ENCODE results near the gene PTPRC.
A peak's percentile ranks its signal among the peaks of the same experiment; 100 is the strongest.

PTPRC gene

DNA sequence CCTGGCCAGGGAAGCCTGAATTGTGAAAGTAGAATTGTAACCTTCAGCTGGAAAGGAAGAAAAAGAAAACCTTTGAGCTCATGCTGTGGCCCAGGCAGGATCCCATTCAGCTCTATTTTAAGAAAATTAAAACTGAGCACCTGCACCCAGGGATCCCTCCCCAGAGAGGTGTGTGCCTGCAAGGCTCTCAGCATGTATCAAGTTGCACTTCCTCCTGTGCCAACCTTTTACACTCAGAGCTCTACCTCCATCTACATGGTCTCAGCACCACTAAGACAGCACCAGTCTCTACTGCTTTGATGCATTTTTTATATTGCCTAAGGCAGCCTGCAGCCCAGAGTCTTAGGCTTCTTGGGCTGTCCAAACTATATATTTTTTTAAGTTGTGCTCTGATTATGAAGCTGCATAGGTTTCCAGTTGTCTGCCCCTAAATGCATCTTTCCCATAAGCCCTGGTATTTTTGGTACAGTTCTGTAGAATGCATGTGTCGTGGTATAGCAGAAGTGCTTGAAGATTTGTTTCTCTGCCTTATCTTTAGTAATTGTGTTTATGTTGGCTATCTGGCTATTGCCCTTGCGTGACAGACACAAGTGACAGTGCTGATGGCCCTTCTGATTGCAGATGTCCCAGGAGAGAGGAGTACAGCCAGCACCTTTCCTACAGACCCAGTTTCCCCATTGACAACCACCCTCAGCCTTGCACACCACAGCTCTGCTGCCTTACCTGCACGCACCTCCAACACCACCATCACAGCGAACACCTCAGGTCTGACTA lies 63.1 kb downstream of the PTPRC start:
- no peak for DNase-seq

- no peak for DNase-seq
Observed at GRCh38 chr1:198708761-198709525, 70.1 kb downstream of the PTPRC start.

DNA sequence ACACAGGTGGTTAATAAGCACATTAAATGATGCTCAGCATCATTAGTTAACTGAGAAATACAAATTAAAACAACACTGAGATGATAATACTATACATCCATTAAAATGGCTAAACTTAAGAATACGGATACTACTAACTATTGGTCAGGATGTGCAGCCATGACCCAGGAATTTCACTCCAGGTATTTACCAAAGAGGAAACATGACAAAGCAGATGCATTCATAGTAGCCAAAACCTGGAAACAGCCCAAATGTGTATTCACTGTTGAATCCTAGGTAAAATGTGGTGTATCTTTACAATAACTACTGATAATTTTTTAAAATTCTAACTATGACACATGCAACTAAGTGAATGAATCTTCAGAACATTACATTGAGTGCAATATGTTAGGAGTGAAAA lies 73.0 kb downstream of the PTPRC start:
- no peak for DNase-seq

- peak; percentile 35 for DNase-seq
Observed at GRCh38 chr1:198713081-198713480, 74.2 kb downstream of the PTPRC start.

DNA sequence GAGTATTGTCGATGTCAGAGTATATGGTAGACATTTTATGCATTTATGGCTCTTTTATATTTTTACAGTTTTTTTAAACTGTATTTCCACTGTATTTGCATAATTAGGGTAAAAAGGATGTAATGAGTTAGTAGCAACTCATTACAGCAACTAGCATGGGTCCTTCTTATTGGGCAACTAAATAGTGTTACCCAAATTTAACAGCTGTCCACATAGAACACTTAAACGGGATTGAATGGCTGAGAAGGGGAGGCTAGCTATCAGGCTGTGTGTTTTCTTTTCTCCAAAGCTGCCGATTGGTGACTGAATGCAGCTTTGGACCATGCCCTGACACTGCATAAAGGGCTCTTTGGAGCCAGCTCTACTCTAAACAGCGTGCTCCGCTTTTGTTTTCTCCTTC lies 75.4 kb downstream of the PTPRC start:
- DNase-seq = no peak

GRCh38 chr1:198716051-198716450 lies 77.2 kb downstream of the PTPRC start:
- DNase-seq = no peak

- no peak for DNase-seq
Observed at GRCh38 chr1:198717510-198717909, 78.7 kb downstream of the PTPRC start.

GRCh38 chr1:198723127-198723526 lies 84.3 kb downstream of the PTPRC start:
- DNase-seq = no peak

DNA sequence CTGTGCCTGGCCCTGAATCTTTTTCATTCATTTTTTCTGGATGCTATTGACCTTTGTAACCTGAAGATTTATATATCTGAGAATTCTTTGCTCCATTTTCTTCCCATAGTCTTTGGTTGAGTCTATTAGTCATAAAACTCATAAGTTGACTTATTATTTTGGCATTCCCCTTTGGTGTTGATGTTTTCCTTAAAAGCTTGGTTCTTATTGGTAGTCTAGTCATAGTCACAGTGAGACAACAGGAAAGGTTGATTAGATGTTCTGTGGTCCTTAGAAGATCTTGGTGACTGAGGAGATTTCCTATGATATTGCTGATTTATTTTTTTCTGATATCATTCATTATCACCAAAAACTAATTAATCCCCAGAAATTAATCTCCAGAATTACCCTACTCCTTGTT lies 86.2 kb downstream of the PTPRC start:
- DNase-seq = no peak

- DNase-seq = peak; percentile 21
Observed at GRCh38 chr1:198726455-198726854, 87.6 kb downstream of the PTPRC start.

- no peak for DNase-seq
Observed at GRCh38 chr1:198729195-198729863, 90.5 kb downstream of the PTPRC start.

DNA sequence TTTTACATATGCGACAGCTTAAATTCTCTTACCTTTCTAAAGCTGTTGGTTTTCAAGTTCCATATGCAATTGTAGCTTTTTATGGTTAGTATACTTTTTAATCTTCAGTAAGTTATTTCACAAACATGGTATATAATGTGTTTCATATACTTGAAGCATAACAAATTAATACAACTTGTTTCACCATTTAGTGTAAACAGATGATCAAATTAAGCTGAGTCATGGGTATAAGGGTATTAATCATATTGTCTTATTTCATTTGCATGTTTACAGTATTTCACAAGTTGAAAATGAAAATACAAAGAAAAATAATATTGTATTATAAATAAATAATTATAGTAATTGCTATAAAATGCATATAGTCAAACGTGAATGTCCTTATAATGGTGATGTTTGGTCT lies 92.1 kb downstream of the PTPRC start:
- no peak for DNase-seq

DNA sequence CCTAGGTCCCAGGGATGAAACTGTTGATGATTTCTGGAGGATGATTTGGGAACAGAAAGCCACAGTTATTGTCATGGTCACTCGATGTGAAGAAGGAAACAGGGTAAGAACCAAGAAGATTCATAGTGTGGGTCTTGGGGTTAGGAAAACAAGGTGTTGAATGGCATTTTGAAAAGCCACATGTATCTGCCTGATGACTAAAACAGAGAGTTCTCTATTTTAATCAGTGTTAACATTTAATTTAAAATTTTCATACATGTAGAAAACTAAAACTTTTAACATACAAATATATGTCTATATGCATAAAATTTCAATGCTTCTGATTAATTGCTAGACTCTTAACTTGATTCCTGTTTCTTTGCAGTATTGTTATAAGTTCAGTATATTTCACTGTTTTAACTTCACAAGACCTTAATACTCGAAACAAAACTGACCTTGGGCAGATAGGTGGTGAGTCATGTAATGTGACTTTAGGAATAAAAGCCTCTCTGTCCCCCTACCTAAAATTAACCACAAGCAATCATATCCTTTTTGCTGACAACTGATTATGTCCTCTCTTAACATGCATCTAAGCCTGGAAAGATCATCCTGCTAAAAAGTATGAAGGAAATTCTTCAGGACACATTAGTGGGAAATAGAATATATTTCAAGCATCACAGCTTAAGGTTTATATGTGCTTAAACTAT lies 95.6 kb downstream of the PTPRC start:
- DNase-seq = no peak

DNA sequence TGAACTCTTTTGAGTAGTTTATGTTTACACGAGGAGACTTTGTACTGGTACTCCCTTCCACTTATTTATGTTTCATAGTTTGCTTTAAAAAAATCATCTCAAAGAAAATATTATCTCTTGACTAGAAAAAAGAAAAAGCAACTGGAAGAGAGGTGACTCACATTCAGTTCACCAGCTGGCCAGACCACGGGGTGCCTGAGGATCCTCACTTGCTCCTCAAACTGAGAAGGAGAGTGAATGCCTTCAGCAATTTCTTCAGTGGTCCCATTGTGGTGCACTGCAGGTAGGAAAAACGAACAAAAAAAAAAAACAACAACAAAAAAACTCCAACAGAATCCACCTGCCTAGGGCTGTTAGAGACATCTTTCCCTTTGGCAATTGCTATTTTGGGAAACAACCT lies 102.9 kb downstream of the PTPRC start:
- DNase-seq = peak; percentile 35

DNA sequence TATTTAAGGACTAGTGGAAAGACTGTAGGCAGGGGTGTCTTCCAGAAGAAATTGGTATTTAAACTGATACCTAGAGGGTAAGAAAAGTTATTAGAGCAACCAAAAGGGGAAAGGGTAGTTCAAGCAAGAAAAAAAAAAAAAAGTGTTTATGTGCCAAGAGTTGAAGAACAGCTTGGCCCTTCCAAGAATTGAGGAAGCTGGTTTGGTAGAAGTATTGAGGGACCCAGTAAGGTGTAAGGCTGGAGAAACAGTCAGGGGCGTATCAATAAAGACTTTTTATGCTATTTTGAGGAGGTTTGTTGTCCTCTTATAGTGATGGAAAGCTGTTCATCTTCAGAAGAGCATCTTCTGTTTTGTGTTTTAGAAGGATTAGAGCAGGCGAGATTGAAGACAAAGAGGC lies 108.3 kb downstream of the PTPRC start:
- DNase-seq = no peak

DNA sequence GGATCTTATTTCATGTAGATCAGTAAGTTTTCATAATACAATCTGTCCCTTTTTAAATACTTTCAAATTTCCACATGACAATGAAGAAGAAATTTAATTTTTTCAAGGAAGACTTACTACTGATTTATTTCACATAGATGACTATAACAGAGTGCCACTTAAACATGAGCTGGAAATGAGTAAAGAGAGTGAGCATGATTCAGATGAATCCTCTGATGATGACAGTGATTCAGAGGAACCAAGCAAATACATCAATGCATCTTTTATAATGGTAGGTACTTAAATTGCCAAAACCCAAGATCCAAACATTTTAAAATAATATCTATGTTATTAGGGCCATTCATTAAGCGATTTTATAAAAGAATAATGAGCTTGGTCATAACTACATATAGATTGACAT lies 110.4 kb downstream of the PTPRC start:
- no peak for DNase-seq

GRCh38 chr1:198750081-198750480 lies 111.2 kb downstream of the PTPRC start:
- DNase-seq = no peak

DNA sequence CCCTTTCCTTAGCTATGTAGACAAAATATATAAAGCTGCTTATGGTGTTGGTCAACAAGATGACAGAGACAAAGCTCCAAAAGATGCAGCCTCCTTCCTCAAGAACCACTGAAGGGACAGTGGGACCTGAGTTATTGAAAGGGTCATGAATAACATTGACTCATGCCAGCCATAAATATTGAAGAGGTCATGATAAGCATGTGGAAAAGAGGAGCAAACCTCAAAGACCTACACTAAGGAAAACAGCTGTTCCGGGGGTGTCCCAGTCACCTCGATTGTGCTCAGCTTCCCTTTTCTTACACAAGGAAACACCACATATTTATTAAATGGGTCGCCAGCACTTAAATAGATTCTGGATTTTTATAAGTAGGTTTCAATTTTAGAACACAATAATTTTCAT lies 112.9 kb downstream of the PTPRC start:
- DNase-seq = no peak

GRCh38 chr1:198754670-198755069 lies 115.8 kb downstream of the PTPRC start:
- no peak for DNase-seq

GRCh38 chr1:198755715-198756114 lies 116.9 kb downstream of the PTPRC start:
- no peak for DNase-seq

- DNase-seq = peak; percentile 36
Observed at GRCh38 chr1:198756470-198756869, 117.6 kb downstream of the PTPRC start.

GRCh38 chr1:198761859-198762616 lies 123.2 kb downstream of the PTPRC start:
- no peak for DNase-seq
